B cell (primary cell): ENCODE measurements around the gene MAML3. TPM values are rescaled to one million over a fixed set of nuclear protein-coding genes. Genes with fewer than 3 reads are reported as not detected.

Experiments
- ATAC-seq: fragments of 200-7000 bp; cut with Tn5 transposase; one replicate; pipeline ENCODE4 v1.10.0; 2021; ENCODE audit warnings: low read depth, mild to moderate bottlenecking, moderate number of reproducible peaks, moderate library complexity
- CTCF ChIA-PET: fragments of 350-600 bp; sonication (Branson Sonifier 250); formaldehyde crosslinking; loops from one replicate; lab custom pipeline; 2021; ENCODE audit warnings: antibody characterized with exemption, inconsistent platforms; lab: Charles Lee
- POLR2A ChIA-PET: fragments of 350-600 bp; sonication (Branson Sonifier 250); formaldehyde crosslinking; loops from one replicate; lab custom pipeline; 2021; ENCODE audit warnings: antibody characterized with exemption; lab: Charles Lee
- DNase-seq: peaks from one replicate; pipeline ENCODE4 v3.0.0; 2013
- H2AFZ ChIP-seq: 2 replicates; pipeline ENCODE4 v1.6.1; 2012; ENCODE audit warnings: mild to moderate bottlenecking, low read depth, low read length; ENCODE audit not compliant: insufficient read depth, poor library complexity, severe bottlenecking
- H3K27ac ChIP-seq, 2 donors: 1 replicate in 1 of 2; 2 replicates in 1 of 2; pipeline ENCODE4 v1.5.1; 2012 to 2013; ENCODE audit warnings: low read length in 2 of 2, mild to moderate bottlenecking in 2 of 2, moderate library complexity in 1 of 2
- H3K27me3 ChIP-seq, 4 experiments: fragments of 200-600 bp in 1 of 4; sonication (generic) in 1 of 4; replicated peaks in 1 of 4; 1 replicate in 2 of 4; 2 replicates in 2 of 4; pipeline versions ENCODE4 v1.6.1 to v1.7.0; 2013 to 2016; ENCODE audit warnings: low read length in 3 of 4, mild to moderate bottlenecking in 2 of 4, mixed read lengths in 1 of 4, moderate library complexity in 1 of 4; ENCODE audit not compliant: insufficient read depth in 4 of 4, control insufficient read depth in 3 of 4; ENCODE audit errors: control extremely low read depth in 1 of 4
- H3K36me3 ChIP-seq, 2 experiments: replicated peaks in 1 of 2; 1 replicate in 1 of 2; 2 replicates in 1 of 2; pipeline versions ENCODE4 v1.6.1 to v1.7.1; 2013; ENCODE audit warnings: low read length in 1 of 2; ENCODE audit not compliant: insufficient read depth in 2 of 2, control insufficient read depth in 1 of 2; ENCODE audit errors: control extremely low read depth in 1 of 2, extremely low read depth in 1 of 2
- H3K4me1 ChIP-seq, 2 donors: fragments of 200-600 bp in 1 of 2; sonication (generic) in 1 of 2; 1 replicate in 1 of 2; 2 replicates in 1 of 2; pipeline versions ENCODE4 v1.5.1 to v1.6.1; 2013 to 2017; ENCODE audit warnings: low read length in 2 of 2; ENCODE audit not compliant: control insufficient read depth in 2 of 2, insufficient read depth in 2 of 2
- H3K4me2 ChIP-seq: replicated peaks from 2 replicates; pipeline ENCODE3; 2012; ENCODE audit warnings: mild to moderate bottlenecking, low read depth, low read length; ENCODE audit not compliant: poor library complexity, severe bottlenecking
- H3K4me3 ChIP-seq, 5 experiments: fragments of 200-600 bp in 1 of 5; sonication (generic) in 1 of 5; 1 replicate in 3 of 5; 2 replicates in 2 of 5; pipeline versions ENCODE4 v1.5.1 to v1.7.0; 2011 to 2016; ENCODE audit warnings: low read length in 4 of 5, mild to moderate bottlenecking in 4 of 5, low read depth in 2 of 5, control low read depth in 1 of 5, moderate library complexity in 1 of 5; ENCODE audit not compliant: insufficient read depth in 1 of 5; ENCODE audit errors: control extremely low read depth in 1 of 5, extremely low read depth in 1 of 5
- H3K79me2 ChIP-seq: fragments of 200-600 bp; sonication (generic); one replicate; pipeline ENCODE4 v1.6.0; 2016; ENCODE audit warnings: low read length; ENCODE audit not compliant: control insufficient read depth, insufficient read depth
- H3K9ac ChIP-seq: fragments of 200-600 bp; sonication (generic); 2 replicates; pipeline ENCODE4 v1.6.1; 2017; ENCODE audit warnings: mild to moderate bottlenecking, low read length, moderate library complexity
- H3K9me3 ChIP-seq, 3 donors: one replicate each; pipeline versions ENCODE4 v1.6.1 to v1.7.1; 2013; ENCODE audit warnings: low read length in 2 of 3; ENCODE audit not compliant: control insufficient read depth in 2 of 3, insufficient read depth in 1 of 3; ENCODE audit errors: control extremely low read depth in 1 of 3
- H4K20me1 ChIP-seq: 2 replicates; pipeline ENCODE4 v1.6.0; 2012; ENCODE audit warnings: mild to moderate bottlenecking, low read length; ENCODE audit not compliant: insufficient read depth, control insufficient read depth, poor library complexity, severe bottlenecking
- H3K27ac Mint-ChIP-seq: one replicate; pipeline ENCODE4 v1.8.0; 2021; ENCODE audit warnings: mixed read lengths
- H3K27me3 Mint-ChIP-seq: one replicate; pipeline ENCODE4 v1.8.0; 2021; ENCODE audit warnings: mixed read lengths
- H3K4me1 Mint-ChIP-seq: one replicate; pipeline ENCODE4 v1.8.0; 2021; ENCODE audit warnings: mixed read lengths
- H3K4me3 Mint-ChIP-seq: one replicate; pipeline ENCODE4 v1.8.0; 2021; ENCODE audit warnings: mixed read lengths
- H3K9me3 Mint-ChIP-seq: one replicate; pipeline ENCODE4 v1.8.0; 2022; ENCODE audit warnings: mixed read lengths; ENCODE audit not compliant: insufficient read depth
- CTCF ChIP-seq: fragments of 200-600 bp; IDR thresholded peaks from one replicate; pipeline ENCODE4 v1.8.0; 2022; ENCODE audit warnings: antibody characterized with exemption, mild to moderate bottlenecking
- EZH2 ChIP-seq: IDR thresholded peaks from 2 replicates; pipeline ENCODE4 v1.6.1; 2012; ENCODE audit warnings: borderline replicate concordance, low read depth, mild to moderate bottlenecking, moderate library complexity, low read length; ENCODE audit not compliant: insufficient read depth, poor library complexity, severe bottlenecking
- WGBS: methylation state at CpG from one replicate; pipeline ENCODE4 v1.1.5; 2013; ENCODE audit warnings: missing lambda C conversion rate; ENCODE audit not compliant: insufficient coverage; 5-methylcytosine and 5-hydroxymethylcytosine counted together
- intact Hi-C: fragments of 100-400 bp; cut with micrococcal nuclease; formaldehyde crosslinking; loops from one replicate; pipeline ENCODE4 v1.10.0; 2022
- polyA plus RNA-seq: library from polyadenylated mRNA; depleted of rRNA; stranded (reverse); fragments of >200 nt; gene quantifications from 2 replicates; pipeline ENCODE4 v1.2.3, GENCODE V29; 2012
- total RNA-seq, 2 donors: library from RNA; stranded (reverse); fragments of 120-200 nt in 1 of 2; gene quantifications; 1 replicate in 1 of 2; 2 replicates in 1 of 2; pipeline versions ENCODE4 v1.2.3 to v1.2.4, GENCODE V29; 2013 to 2022

MAML3 gene
- total and polyA plus RNA-seq, 2 donors (not counting 1 experiment from before 2014, with no cell fraction given): 0.94 to 5.3 TPM

- H3K9me3 ChIP-seq: no peaks in the 10 kb centered on the region
- CTCF ChIA-PET: no interaction called here
These were observed 168.6 kb downstream of the MAML3 start for GRCh38 chr4:139985401-139985800.

DNA sequence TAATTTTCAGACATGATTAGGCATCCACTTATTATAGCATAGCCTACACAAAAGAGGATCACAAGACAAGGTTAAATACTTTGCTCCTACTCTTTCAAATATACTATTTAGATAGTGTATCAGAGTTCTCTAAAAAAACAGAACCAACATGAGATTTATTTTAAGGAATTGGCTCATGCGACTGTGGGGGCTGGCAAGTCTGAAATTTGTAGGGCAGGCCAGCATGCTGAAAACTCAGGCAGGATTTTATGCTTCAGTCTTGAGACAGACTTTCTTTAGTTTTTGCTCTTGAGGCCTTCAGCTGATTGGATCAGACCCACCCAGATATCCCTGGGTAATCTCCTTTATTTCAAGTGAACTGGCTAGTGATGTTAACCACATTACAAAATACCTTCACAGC, 169.5 kb downstream of the MAML3 start:
- no peak for ATAC-seq
- H3K27me3 Mint-ChIP-seq: peaks cover 7% of the 10 kb centered on the region
- CTCF ChIA-PET: interaction anchor here (0.5 kb wide), 1 partner anchor 890 kb away, joined by 5 read pairs; no protein-coding TSS in a partner anchor
- POLR2A ChIA-PET: no interaction called here
- H3K4me3 ChIP-seq: no peak overlapping the region
- peaks cover 4 to 7% of the 10 kb centered on the region in 2 donors for H3K4me1 ChIP-seq
- no peak for TF ChIP-seq CTCF
- TF ChIP-seq EZH2: no peak
- DNase-seq: no peak
- H4K20me1 ChIP-seq: no peaks in the 10 kb centered on the region
- H3K9me3 ChIP-seq: peaks cover 0 to 6% (median 0%) of the 10 kb centered on the region in 3 donors
- H3K4me3 Mint-ChIP-seq: no peak overlapping the region
- H3K9ac ChIP-seq: no peak overlapping the region
- no peaks in the 10 kb centered on the region for H3K27me3 ChIP-seq
- H3K4me1 Mint-ChIP-seq: peaks cover 6% of the 10 kb centered on the region
- H3K79me2 ChIP-seq: no peaks in the 10 kb centered on the region
- H3K27ac Mint-ChIP-seq: no peak overlapping the region
- no peak overlapping the region for H2AFZ ChIP-seq
- H3K36me3 ChIP-seq: no peaks in the 10 kb centered on the region
- WGBS: 100% methylated on average over 1 of the region's 1 CpG
- H3K9me3 Mint-ChIP-seq: no peaks in the 10 kb centered on the region
- no peak overlapping the region for H3K4me2 ChIP-seq
- intact Hi-C loops: no loop called here
- H3K27ac ChIP-seq: no peak overlapping the region

More at GRCh38 chr4:139985401-139985800, 168.6 kb downstream of the MAML3 start:
- H3K36me3 ChIP-seq: no peaks in the 10 kb centered on the region
- DNase-seq (no peak), ATAC-seq (no peak)
- Mint-ChIP-seq H3K27me3 (peaks cover 7% of the 10 kb centered on the region), H3K9me3 (no peaks in the 10 kb centered on the region), H3K4me3 (no peak overlapping the region), H3K27ac (no peak overlapping the region), H3K4me1 (no peaks in the 10 kb centered on the region)
- no peak overlapping the region for H3K9ac ChIP-seq
- H3K4me3 ChIP-seq: no peak overlapping the region
- no peak overlapping the region for H3K4me2 ChIP-seq
- no peaks in the 10 kb centered on the region for H3K4me1 ChIP-seq
- TF ChIP-seq EZH2: no peak
- no peak for TF ChIP-seq CTCF
- H3K27ac ChIP-seq: no peak overlapping the region
- POLR2A ChIA-PET: no interaction called here
- H2AFZ ChIP-seq: no peak overlapping the region
- intact Hi-C loops: no loop called here
- no peaks in the 10 kb centered on the region for H3K27me3 ChIP-seq
- no peaks in the 10 kb centered on the region for H4K20me1 ChIP-seq
- H3K79me2 ChIP-seq: no peaks in the 10 kb centered on the region
